PC-9 (cell line): Measurements from ENCODE around the gene KCNIP1. TPM values are rescaled to one million over a fixed set of nuclear protein-coding genes. Genes with fewer than 3 reads are reported as not detected.

Experiments
- BruUV-seq: library from RNA; stranded (reverse); fragments of 400-500 nt; replicated peaks from 2 replicates; lab custom pipeline; 2021; lab: Mats Ljungman, UMichigan
- CTCF ChIA-PET: fragments of 300-600 bp; sonication (Branson Sonifier 250); formaldehyde crosslinking; loops from one replicate; lab custom pipeline; 2022; ENCODE audit warnings: antibody characterized with exemption; lab: Charles Lee
- POLR2A ChIA-PET: fragments of 300-600 bp; sonication (Branson Sonifier 250); formaldehyde crosslinking; loops from one replicate; lab custom pipeline; 2022; ENCODE audit warnings: antibody characterized with exemption; ENCODE audit not compliant: unreplicated experiment; lab: Charles Lee
- DNase-seq, 2 experiments: peaks; one replicate each; pipeline versions ENCODE4 v3.0.0 to v3.0.0-alpha.2; 2015 to 2022; ENCODE audit warnings: mixed read lengths in 1 of 2
- H2AFZ ChIP-seq: fragments of 200-600 bp; sonication (generic); 2 replicates; pipeline ENCODE4 v1.8.1; 2017; ENCODE audit warnings: antibody characterized with exemption
- H3F3A ChIP-seq: fragments of 200-600 bp; sonication (generic); 2 replicates; pipeline ENCODE4 v1.8.1; 2017; ENCODE audit warnings: antibody characterized with exemption, mild to moderate bottlenecking, low read depth; ENCODE audit not compliant: insufficient read depth
- H3K27ac ChIP-seq: fragments of 200-600 bp; sonication (generic); 2 replicates; pipeline ENCODE4 v1.6.1; 2016; ENCODE audit warnings: mixed run types
- H3K27me3 ChIP-seq: fragments of 200-600 bp; sonication (generic); 2 replicates; pipeline ENCODE4 v1.6.1; 2016; ENCODE audit warnings: low read depth, mixed run types; ENCODE audit not compliant: insufficient read depth
- H3K36me3 ChIP-seq: fragments of 200-600 bp; sonication (generic); 2 replicates; pipeline ENCODE4 v1.6.1; 2016; ENCODE audit warnings: low read depth, mixed run types
- H3K4me1 ChIP-seq: fragments of 200-600 bp; sonication (generic); replicated peaks from 2 replicates; pipeline ENCODE4 v1.6.1; 2016; ENCODE audit warnings: mixed run types; ENCODE audit not compliant: insufficient read depth
- H3K4me2 ChIP-seq: fragments of 200-600 bp; sonication (generic); 2 replicates; pipeline ENCODE4 v1.6.1; 2017; ENCODE audit warnings: mixed run types
- H3K4me3 ChIP-seq: fragments of 200-600 bp; sonication (generic); 2 replicates; pipeline ENCODE4 v1.6.1; 2016; ENCODE audit warnings: mixed run types
- H3K79me2 ChIP-seq: fragments of 200-600 bp; sonication (generic); 2 replicates; pipeline ENCODE4 v1.6.1; 2017; ENCODE audit warnings: low read depth, mixed run types
- H3K9me2 ChIP-seq: fragments of 200-600 bp; sonication (generic); 2 replicates; pipeline ENCODE4 v1.8.1; 2017; ENCODE audit warnings: mild to moderate bottlenecking; ENCODE audit not compliant: insufficient read depth
- H3K9me3 ChIP-seq: fragments of 200-600 bp; sonication (generic); 2 replicates; pipeline ENCODE4 v1.8.1; 2016; ENCODE audit warnings: low read depth; ENCODE audit not compliant: insufficient read depth
- H4K20me1 ChIP-seq: fragments of 200-600 bp; sonication (generic); 2 replicates; pipeline ENCODE4 v1.8.1; 2017; ENCODE audit not compliant: insufficient read depth
- EZH2 ChIP-seq: fragments of 200-600 bp; sonication (generic); IDR thresholded peaks from 2 replicates; pipeline ENCODE4 v1.8.0; 2017; ENCODE audit warnings: antibody characterized with exemption, low read depth
- intact Hi-C: fragments of 100-400 bp; cut with micrococcal nuclease; formaldehyde crosslinking; loops from one replicate; pipeline ENCODE4 v1.10.0; 2022; ENCODE audit not compliant: unreplicated experiment
- total RNA-seq: library from RNA; stranded (reverse); gene quantifications from 2 replicates; pipeline ENCODE4 v1.2.3, GENCODE V29; 2021
- TF ChIP-seq, protein P1 (sequence below): fragments of 200-600 bp; sonication (generic); conservative IDR thresholded peaks from 2 replicates; pipeline ENCODE4 v1.6.1; 2017; ENCODE audit warnings: mixed run types, antibody characterized with exemption, mild to moderate bottlenecking, moderate library complexity

Gene KCNIP1
- total RNA-seq, 1 experiment from 2014 or later = not detected

DNA sequence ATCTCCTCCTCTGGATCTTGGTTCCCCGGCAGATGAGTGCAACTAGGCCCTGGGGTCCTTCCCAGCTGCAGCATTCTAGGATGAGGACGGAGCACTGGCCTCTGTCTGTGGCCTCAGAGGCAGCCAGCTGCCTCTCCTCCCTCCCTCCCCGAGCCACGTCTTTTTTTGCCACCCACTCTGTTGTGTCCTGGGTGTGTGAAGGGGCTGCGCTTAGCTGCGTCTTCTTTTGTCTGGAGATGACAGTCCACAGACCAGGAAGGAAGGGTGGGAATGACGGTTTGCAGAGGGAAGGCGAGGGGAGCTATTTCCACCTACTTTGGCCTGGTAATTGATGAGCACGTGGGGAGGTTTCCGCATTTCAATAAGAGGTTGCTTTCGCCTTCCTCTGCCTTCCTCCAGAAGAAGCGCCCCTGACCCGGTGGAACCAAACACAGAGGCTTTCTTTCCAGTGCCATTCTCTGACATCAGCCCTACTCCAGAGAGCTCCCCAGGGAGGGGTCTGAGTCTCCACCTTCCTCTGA, 245.2 kb downstream of the KCNIP1 start:
- intact Hi-C loops = loop anchor here (10.0 kb wide), 2 partner anchors 166 to 1156 kb away; no protein-coding TSS in a partner anchor
- CTCF ChIA-PET = interaction anchor here (0.8 kb wide), 1 partner anchor 42 kb away, joined by 3 read pairs; no protein-coding TSS in a partner anchor
- no peak for DNase-seq

DNA sequence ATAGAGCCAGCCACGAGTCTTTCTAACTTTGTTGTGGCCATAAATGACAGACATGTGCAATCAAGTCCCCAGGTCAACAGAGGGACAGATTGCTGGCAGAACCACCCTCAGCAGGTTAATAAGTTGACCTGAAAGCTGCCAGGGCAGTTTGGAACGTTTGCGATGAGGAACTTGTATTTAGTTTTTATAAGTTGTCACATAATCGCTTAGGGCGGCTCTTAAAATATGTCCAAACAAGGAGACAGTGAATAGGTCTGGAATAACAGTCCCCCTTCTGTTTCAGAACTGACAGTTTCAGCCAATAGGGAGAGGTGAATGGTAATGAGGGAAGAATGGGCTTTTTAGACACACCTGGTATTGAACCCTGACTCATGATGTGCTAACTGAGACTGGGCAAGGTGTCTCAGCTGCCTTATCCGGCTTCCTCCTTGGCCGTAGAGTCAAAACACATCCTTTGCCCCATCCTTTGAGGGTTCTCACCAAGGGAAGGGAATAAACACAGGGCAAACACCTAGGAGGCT, 246.2 kb downstream of the KCNIP1 start:
- CTCF ChIA-PET = interaction anchor here (0.9 kb wide), 1 partner anchor 41 kb away, joined by 3 read pairs; no protein-coding TSS in a partner anchor
- POLR2A ChIA-PET = interaction anchor here (1.1 kb wide), 1 partner anchor 23 kb away, joined by 8 read pairs; no protein-coding TSS in a partner anchor
- Histone ChIP-seq H3K4me3 (no peak overlapping the region; the same call in 1 of the 2 replicates), H3K4me1 (peaks cover 86% of the 10 kb centered on the region), H3F3A (peaks cover 59% of the 10 kb centered on the region), H4K20me1 (no peaks in the 10 kb centered on the region), H3K79me2 (peaks cover 8% of the 10 kb centered on the region; the same call in 1 of the 2 replicates), H3K9me2 (no peaks in the 10 kb centered on the region), H3K4me2 (peak overlapping the region; percentile 77), H2AFZ (no peak overlapping the region), H3K36me3 (no peaks in the 10 kb centered on the region), H3K9me3 (no peaks in the 10 kb centered on the region), H3K27ac (peak overlapping the region; percentile 96), H3K27me3 (no peaks in the 10 kb centered on the region)
- peak; percentile 74 to 99 for DNase-seq
- BruUV-seq = no TSS peak
- TF ChIP-seq, protein P1, sequence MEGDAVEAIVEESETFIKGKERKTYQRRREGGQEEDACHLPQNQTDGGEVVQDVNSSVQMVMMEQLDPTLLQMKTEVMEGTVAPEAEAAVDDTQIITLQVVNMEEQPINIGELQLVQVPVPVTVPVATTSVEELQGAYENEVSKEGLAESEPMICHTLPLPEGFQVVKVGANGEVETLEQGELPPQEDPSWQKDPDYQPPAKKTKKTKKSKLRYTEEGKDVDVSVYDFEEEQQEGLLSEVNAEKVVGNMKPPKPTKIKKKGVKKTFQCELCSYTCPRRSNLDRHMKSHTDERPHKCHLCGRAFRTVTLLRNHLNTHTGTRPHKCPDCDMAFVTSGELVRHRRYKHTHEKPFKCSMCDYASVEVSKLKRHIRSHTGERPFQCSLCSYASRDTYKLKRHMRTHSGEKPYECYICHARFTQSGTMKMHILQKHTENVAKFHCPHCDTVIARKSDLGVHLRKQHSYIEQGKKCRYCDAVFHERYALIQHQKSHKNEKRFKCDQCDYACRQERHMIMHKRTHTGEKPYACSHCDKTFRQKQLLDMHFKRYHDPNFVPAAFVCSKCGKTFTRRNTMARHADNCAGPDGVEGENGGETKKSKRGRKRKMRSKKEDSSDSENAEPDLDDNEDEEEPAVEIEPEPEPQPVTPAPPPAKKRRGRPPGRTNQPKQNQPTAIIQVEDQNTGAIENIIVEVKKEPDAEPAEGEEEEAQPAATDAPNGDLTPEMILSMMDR = no peak
- TF ChIP-seq EZH2 = no peak
- intact Hi-C loops = loop anchor here (1.0 to 10.0 kb wide), 7 partner anchors 23 to 1155 kb away; partner anchors contain the start of gene NPM1

More for the DNA sequence above, 245.2 kb downstream of the KCNIP1 start:
- Histone ChIP-seq H3K36me3 (no peaks in the 10 kb centered on the region), H2AFZ (no peak overlapping the region), H3K4me2 (peak overlapping the region; percentile 77), H3K4me1 (peaks cover 89% of the 10 kb centered on the region), H3K9me3 (no peaks in the 10 kb centered on the region), H3K79me2 (peaks cover 8% of the 10 kb centered on the region; the same call in 1 of the 2 replicates), H3K9me2 (no peaks in the 10 kb centered on the region), H3K27me3 (no peaks in the 10 kb centered on the region), H4K20me1 (no peaks in the 10 kb centered on the region), H3K4me3 (no peak overlapping the region), H3K27ac (peak overlapping the region; percentile 96), H3F3A (peaks cover 61% of the 10 kb centered on the region)
- POLR2A ChIA-PET = no interaction called here
- TF ChIP-seq, protein P1 = no peak
- no peak for TF ChIP-seq EZH2
- no TSS peak for BruUV-seq

DNA sequence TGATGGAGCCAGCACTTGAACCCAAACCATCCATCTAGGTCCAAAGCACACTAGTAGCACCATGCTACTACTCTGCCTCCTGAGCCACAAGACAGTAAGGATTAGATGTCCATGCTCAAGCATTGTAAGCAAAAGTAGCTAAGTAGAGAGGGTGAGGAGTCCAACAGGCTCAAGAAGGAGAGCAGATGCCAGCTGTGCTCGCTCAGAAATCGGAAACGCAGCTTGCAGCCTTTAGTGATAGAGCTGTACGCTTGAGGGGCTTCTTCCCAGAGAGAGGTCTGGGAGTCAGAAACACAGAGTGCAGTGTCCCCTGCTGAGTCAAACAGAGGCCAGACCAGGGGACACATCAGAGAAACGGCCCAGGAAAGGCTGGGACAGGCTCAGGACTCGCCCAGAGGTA, 247.0 kb downstream of the KCNIP1 start:
- ChIA-PET POLR2A (interaction anchor here (0.6 kb wide), 1 partner anchor 539 kb away, joined by 3 read pairs; no protein-coding TSS in a partner anchor), CTCF (interaction anchor here (0.9 kb wide), 1 partner anchor 41 kb away, joined by 3 read pairs; no protein-coding TSS in a partner anchor)
- H3K9me2 ChIP-seq = no peaks in the 10 kb centered on the region
- TF ChIP-seq, protein P1 = no peak
- TF ChIP-seq EZH2 = no peak
- peaks cover 88% of the 10 kb centered on the region for H3K4me1 ChIP-seq
- H3K9me3 ChIP-seq = no peaks in the 10 kb centered on the region
- peak overlapping the region; percentile 96 for H3K27ac ChIP-seq
- H3K79me2 ChIP-seq = peaks cover 8% of the 10 kb centered on the region; the same call in 1 of the 2 replicates
- H3K27me3 ChIP-seq = no peaks in the 10 kb centered on the region
- DNase-seq = no peak
- peak overlapping the region; percentile 14; the same call in 1 of the 2 replicates for H3K4me3 ChIP-seq
- H3F3A ChIP-seq = peaks cover 55% of the 10 kb centered on the region
- H3K36me3 ChIP-seq = no peaks in the 10 kb centered on the region
- no peak overlapping the region for H2AFZ ChIP-seq
- BruUV-seq = no TSS peak
- peak overlapping the region; percentile 77 for H3K4me2 ChIP-seq
- H4K20me1 ChIP-seq = no peaks in the 10 kb centered on the region
- intact Hi-C loops = loop anchor here (1.0 to 10.0 kb wide), 5 partner anchors 23 to 774 kb away; partner anchors contain the start of gene NPM1
